ENCODE data around the gene PTPRN2.

DNA sequence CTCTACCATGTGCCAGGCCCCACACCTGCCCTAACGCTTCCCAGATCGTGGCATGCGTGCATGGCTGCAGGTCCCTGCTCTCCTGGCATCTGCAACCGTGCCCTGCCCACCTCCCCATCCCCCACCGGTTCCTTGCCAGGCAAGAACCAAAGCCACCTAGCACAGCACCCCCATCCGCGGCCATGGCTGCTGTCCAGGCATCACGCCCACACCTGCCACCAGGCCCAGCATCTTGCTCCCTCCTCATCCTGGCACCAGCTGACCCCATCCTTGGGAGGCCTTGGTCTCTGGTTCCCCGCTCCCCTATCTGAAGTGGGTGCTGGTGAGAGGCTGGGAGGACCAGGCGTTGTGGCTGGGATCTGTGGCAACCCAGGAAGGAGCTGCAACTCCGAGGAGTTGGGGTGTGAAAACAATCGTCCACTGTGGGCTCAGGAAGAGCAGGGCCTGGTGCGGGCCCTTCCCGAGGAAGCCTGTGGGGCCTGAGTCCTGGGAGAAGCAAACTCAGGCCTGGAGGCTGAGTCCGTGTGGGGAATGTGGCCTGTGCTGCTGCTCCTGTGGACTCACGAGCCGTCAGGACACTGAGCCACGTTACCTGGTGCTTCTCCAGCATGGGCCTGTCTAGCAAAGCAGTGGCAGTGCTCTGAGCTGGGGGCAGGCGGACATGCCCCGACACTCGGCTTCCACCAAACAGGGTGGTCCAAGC lies 833.8 kb downstream of the PTPRN2 start:
- TF ChIP-seq, protein P1, sequence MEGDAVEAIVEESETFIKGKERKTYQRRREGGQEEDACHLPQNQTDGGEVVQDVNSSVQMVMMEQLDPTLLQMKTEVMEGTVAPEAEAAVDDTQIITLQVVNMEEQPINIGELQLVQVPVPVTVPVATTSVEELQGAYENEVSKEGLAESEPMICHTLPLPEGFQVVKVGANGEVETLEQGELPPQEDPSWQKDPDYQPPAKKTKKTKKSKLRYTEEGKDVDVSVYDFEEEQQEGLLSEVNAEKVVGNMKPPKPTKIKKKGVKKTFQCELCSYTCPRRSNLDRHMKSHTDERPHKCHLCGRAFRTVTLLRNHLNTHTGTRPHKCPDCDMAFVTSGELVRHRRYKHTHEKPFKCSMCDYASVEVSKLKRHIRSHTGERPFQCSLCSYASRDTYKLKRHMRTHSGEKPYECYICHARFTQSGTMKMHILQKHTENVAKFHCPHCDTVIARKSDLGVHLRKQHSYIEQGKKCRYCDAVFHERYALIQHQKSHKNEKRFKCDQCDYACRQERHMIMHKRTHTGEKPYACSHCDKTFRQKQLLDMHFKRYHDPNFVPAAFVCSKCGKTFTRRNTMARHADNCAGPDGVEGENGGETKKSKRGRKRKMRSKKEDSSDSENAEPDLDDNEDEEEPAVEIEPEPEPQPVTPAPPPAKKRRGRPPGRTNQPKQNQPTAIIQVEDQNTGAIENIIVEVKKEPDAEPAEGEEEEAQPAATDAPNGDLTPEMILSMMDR (conservative IDR thresholded peaks at IDR 0.05; ENCODE audit: low read depth, low read length): no peak
- TF ChIP-seq EZH2 (IDR thresholded peaks at IDR 0.05; ENCODE audit: borderline replicate concordance, low read depth, low read length, poor library complexity, severe bottlenecking): no peak

Measured in A673 (cell line).